Measurements from ENCODE around the gene SLC8A3.

SLC8A3 gene

DNA sequence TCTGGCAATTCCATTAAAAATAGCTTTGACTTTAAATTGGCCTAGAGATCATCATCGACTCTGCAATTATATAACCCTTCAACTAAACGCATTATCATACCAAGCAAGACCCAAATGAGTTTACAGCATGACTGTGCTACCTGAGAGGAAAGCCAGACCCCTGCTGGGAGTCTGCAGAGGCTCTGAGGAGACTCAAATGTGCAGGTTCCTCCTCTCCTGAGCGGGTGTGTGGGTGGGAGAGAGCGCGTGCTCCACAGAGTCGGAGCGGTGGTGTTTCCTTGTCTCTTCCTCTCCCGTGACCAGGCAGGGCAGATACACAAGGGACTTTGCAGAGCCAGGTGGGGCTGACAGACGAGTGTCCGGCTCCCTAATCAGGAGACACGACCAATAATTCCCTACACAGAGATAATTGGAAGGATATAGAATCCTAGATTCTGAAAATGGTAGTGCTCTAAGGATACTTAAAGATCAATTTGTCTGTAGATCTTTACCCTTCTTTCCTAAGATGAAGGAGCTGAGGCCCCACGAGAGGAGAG, 74.1 kb downstream of the SLC8A3 start:
- no peak for DNase-seq (ENCODE audit: low read depth)

DNA sequence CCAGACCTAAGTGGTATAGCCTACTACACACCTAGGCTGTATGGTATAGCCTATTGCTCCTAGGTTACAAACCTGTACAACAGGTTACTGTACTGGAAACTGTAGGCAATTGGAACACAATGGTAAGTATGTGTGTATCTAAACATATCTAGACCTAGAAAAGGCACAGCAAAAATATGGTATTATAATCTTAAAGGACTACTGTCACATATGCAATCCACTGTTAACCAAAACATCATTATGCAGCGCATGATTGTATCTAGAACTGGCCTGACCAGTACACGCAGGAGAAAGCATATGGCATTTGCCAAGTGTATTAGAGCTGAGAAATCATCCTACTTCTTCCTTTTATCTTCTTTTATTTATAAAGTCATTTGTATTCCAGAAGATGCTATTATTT, 75.5 kb downstream of the SLC8A3 start:
- no peak for DNase-seq (ENCODE audit: low read depth)

- DNase-seq (ENCODE audit: low read depth): no peak
These were observed 80.3 kb downstream of the SLC8A3 start for GRCh38 chr14:70108419-70108818.

- no peak for DNase-seq (ENCODE audit: low read depth)
These were observed 81.4 kb downstream of the SLC8A3 start for GRCh38 chr14:70107309-70107708.

- DNase-seq (ENCODE audit: low read depth): no peak
These were observed 88.7 kb downstream of the SLC8A3 start for GRCh38 chr14:70100071-70100470.

GRCh38 chr14:70098250-70098809, 90.4 kb downstream of the SLC8A3 start:
- DNase-seq (ENCODE audit: low read depth): no peak

GRCh38 chr14:70097576-70098249, 91.0 kb downstream of the SLC8A3 start:
- DNase-seq (ENCODE audit: low read depth): no peak

GRCh38 chr14:70096866-70097265, 91.9 kb downstream of the SLC8A3 start:
- DNase-seq (ENCODE audit: low read depth): no peak

DNA sequence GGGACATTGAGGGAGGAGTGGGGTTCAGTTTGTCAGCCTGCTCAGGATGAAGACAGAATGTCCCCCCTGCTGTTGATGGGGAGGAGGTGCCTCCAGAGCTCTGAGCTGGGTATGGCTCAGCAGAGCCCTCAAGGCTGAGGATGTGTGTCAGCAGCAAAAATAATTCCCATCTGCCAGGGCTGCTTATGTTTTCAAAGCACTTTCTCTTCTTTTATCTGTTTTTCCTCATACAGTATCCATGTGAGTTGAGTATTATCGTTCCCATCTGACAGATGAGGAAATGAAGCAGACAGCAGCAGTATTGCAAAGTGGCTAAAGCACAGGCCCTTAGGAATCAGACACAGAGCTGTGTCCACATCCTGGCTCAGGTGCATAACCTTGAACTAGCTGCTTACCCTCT, 94.1 kb downstream of the SLC8A3 start:
- no peak for DNase-seq (ENCODE audit: low read depth)

- no peak for DNase-seq (ENCODE audit: low read depth)
These were observed 94.6 kb downstream of the SLC8A3 start for GRCh38 chr14:70094106-70094505.

DNA sequence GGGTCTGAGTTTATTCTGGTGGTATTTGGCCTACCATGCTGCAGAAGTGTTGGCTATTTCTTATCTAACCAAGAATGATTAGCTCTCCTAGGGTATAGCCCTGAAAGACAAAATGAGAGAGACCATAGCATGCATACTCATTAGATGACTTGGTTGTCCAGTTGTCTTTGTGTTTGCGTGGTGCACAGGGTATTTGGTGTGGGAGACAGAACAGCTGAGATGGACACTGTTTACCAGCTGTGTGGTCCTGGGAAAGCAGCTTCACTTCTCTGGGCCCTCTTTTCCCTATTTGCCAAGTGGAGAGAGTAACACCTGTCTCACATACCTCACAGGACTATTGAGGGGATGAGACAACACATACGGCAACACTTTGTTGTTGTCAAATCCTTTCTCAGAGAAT, 95.6 kb downstream of the SLC8A3 start:
- DNase-seq (ENCODE audit: low read depth): no peak

DNA sequence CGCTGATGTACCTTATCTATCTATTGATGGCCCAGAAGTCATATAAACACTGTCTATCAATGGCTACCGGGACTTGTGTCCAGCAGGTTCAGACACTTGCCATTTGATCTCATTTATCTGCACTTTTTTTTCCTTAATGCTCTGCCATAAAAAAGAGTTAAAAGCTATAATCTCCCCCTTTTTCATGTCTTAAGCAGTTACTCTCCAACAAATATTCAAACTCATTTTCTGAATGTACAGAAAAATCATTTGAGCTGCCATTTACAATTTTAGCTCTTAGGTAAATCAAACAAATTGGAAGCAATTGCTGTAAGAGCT, 101.4 kb downstream of the SLC8A3 start:
- no peak for DNase-seq (ENCODE audit: low read depth)

- DNase-seq (ENCODE audit: low read depth): no peak
These were observed 101.9 kb downstream of the SLC8A3 start for GRCh38 chr14:70086685-70087379.

- DNase-seq (ENCODE audit: low read depth): no peak
These were observed 104.5 kb downstream of the SLC8A3 start for GRCh38 chr14:70084226-70084625.

GRCh38 chr14:70082394-70082793, 106.4 kb downstream of the SLC8A3 start:
- no peak for DNase-seq (ENCODE audit: low read depth)

DNA sequence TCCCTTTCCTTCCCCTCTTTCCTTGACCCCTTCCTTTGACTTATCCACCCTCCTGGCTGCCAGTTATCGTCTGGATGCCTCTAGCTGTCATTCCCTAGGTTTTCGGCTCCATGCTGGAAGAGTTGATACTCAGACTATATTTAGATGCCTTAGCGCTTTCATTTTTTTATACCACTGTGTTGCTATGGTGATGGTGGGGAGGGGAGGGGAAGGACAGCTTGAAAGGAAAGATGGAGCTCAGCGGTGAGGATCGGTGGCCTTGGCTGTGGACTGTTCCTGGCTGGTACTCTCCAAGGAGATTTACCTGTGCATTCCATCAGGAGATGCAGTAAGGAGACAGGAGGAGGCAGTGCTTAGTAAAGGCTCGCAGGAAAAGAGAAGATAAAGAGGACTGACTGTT, 108.7 kb downstream of the SLC8A3 start:
- no peak for DNase-seq (ENCODE audit: low read depth)

DNA sequence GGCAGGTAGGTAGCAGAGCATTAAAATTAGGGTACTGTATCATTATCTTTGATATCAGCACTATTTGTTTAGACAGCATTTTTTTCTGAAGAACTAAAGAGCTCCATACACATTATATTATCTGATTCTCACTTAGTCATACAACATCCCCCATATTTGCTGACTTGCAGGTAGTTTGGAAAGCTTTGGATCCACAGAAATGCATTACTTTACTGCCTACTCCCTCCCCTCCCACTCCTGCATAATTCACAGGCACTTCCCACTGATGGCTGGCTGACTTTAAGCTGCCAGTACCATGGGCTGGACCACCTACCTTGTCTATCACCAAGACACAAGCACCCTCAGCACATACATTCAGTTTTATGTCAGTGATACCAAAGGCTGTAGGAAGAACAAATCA, 110.4 kb downstream of the SLC8A3 start:
- DNase-seq (ENCODE audit: low read depth): no peak

GRCh38 chr14:70077720-70078119, 111.0 kb downstream of the SLC8A3 start:
- no peak for DNase-seq (ENCODE audit: low read depth)

GRCh38 chr14:70077005-70077404, 111.7 kb downstream of the SLC8A3 start:
- no peak for DNase-seq (ENCODE audit: low read depth)

GRCh38 chr14:70073924-70074566, 114.7 kb downstream of the SLC8A3 start:
- DNase-seq (ENCODE audit: low read depth): peak; percentile 39

GRCh38 chr14:70069186-70069585, 119.6 kb downstream of the SLC8A3 start:
- DNase-seq (ENCODE audit: low read depth): no peak

GRCh38 chr14:70067810-70068209, 120.9 kb downstream of the SLC8A3 start:
- DNase-seq (ENCODE audit: low read depth): no peak
